ENCODE results near the gene FLG. TPM values are rescaled to one million over a fixed set of nuclear protein-coding genes. Genes with fewer than 3 reads are reported as not detected.
"Not testable (repeated sequence)": the region's sequence is repeated elsewhere in the genome, so short reads cannot be mapped to it uniquely, and the experiment has no call there.

Gene FLG
- total and polyA plus RNA-seq, 2 donors (not counting 1 experiment from before 2014, with no cell fraction given) = not detected

GRCh38 chr1:152309955-152310354, 15.1 kb downstream of the FLG start:
- no peaks in the 10 kb centered on the region for H3K9me3 ChIP-seq (ENCODE audit: control insufficient read depth, insufficient read depth, low read depth, low read length)

GRCh38 chr1:152309320-152309901, 15.6 kb downstream of the FLG start:
- not testable (repeated sequence) for H3K4me1 ChIP-seq (ENCODE audit: control insufficient read depth, extremely low read depth, insufficient read depth, low read length); H2AFZ ChIP-seq (ENCODE audit: low read length); H3K4me3 ChIP-seq (replicated peaks in 1 of 4; ENCODE audit: control extremely low read depth in 1 of 4, insufficient read depth in 1 of 4, low read depth in 3 of 4, low read length in 4 of 4); DNase-seq (ENCODE audit: low read depth in 2 of 2); H3K9ac ChIP-seq (ENCODE audit: insufficient read depth, low read length); H3K27ac ChIP-seq (ENCODE audit: insufficient read depth, low read length); H3K9me3 ChIP-seq (ENCODE audit: control insufficient read depth, insufficient read depth, low read depth, low read length); H3K79me2 ChIP-seq (ENCODE audit: control insufficient read depth, insufficient read depth, low read length); H3K4me2 ChIP-seq (ENCODE audit: extremely low read depth, insufficient read depth, low read length); H3K36me3 ChIP-seq (ENCODE audit: control insufficient read depth, insufficient read depth, low read length); H3K27me3 ChIP-seq (ENCODE audit: control insufficient read depth, insufficient read depth, low read length); H4K20me1 ChIP-seq (ENCODE audit: control insufficient read depth, extremely low read depth, insufficient read depth, low read length)

More at GRCh38 chr1:152309955-152310354, 15.1 kb downstream of the FLG start:
- no peak overlapping the region for H2AFZ ChIP-seq (ENCODE audit: low read length)
- no peaks in the 10 kb centered on the region for H3K36me3 ChIP-seq (ENCODE audit: control insufficient read depth, insufficient read depth, low read length)
- no peaks in the 10 kb centered on the region for H4K20me1 ChIP-seq (ENCODE audit: control insufficient read depth, extremely low read depth, insufficient read depth, low read length)
- no peaks in the 10 kb centered on the region for H3K4me1 ChIP-seq (ENCODE audit: control insufficient read depth, extremely low read depth, insufficient read depth, low read length)
- H3K4me2 ChIP-seq (ENCODE audit: extremely low read depth, insufficient read depth, low read length) = no peak overlapping the region
- no peak overlapping the region for H3K9ac ChIP-seq (ENCODE audit: insufficient read depth, low read length)
- DNase-seq (ENCODE audit: low read depth in 2 of 2) = no peak
- no peak overlapping the region for H3K27ac ChIP-seq (ENCODE audit: insufficient read depth, low read length)
- no peak for TF ChIP-seq CTCF (conservative IDR thresholded peaks at IDR 0.05 in 1 of 2, IDR thresholded peaks at IDR 0.05 in 1 of 2; ENCODE audit: low read depth in 1 of 2, low read length in 2 of 2)
- TF ChIP-seq EZH2 (IDR thresholded peaks at IDR 0.05; ENCODE audit: low read length, missing control alignments) = no peak
- no peak overlapping the region for H3K4me3 ChIP-seq (replicated peaks in 1 of 4; ENCODE audit: control extremely low read depth in 1 of 4, insufficient read depth in 1 of 4, low read depth in 3 of 4, low read length in 4 of 4)
- no peaks in the 10 kb centered on the region for H3K27me3 ChIP-seq (ENCODE audit: control insufficient read depth, insufficient read depth, low read length)
- H3K79me2 ChIP-seq (ENCODE audit: control insufficient read depth, insufficient read depth, low read length) = no peaks in the 10 kb centered on the region

- H3K9ac ChIP-seq (ENCODE audit: insufficient read depth, low read length); H3K27ac ChIP-seq (ENCODE audit: insufficient read depth, low read length); H2AFZ ChIP-seq (ENCODE audit: low read length); H3K27me3 ChIP-seq (ENCODE audit: control insufficient read depth, insufficient read depth, low read length); H3K4me1 ChIP-seq (ENCODE audit: control insufficient read depth, extremely low read depth, insufficient read depth, low read length); H3K9me3 ChIP-seq (ENCODE audit: control insufficient read depth, insufficient read depth, low read depth, low read length); H3K4me2 ChIP-seq (ENCODE audit: extremely low read depth, insufficient read depth, low read length); H3K4me3 ChIP-seq (replicated peaks in 1 of 4; ENCODE audit: control extremely low read depth in 1 of 4, insufficient read depth in 1 of 4, low read depth in 3 of 4, low read length in 4 of 4); H3K79me2 ChIP-seq (ENCODE audit: control insufficient read depth, insufficient read depth, low read length); DNase-seq (ENCODE audit: low read depth in 2 of 2); H4K20me1 ChIP-seq (ENCODE audit: control insufficient read depth, extremely low read depth, insufficient read depth, low read length); H3K36me3 ChIP-seq (ENCODE audit: control insufficient read depth, insufficient read depth, low read length): not testable (repeated sequence)
Observed at GRCh38 chr1:152308758-152309157, 16.3 kb downstream of the FLG start.

GRCh38 chr1:152307970-152308369, 17.1 kb downstream of the FLG start:
- not testable (repeated sequence) for H4K20me1 ChIP-seq (ENCODE audit: control insufficient read depth, extremely low read depth, insufficient read depth, low read length); H3K36me3 ChIP-seq (ENCODE audit: control insufficient read depth, insufficient read depth, low read length); H3K4me3 ChIP-seq (replicated peaks in 1 of 4; ENCODE audit: control extremely low read depth in 1 of 4, insufficient read depth in 1 of 4, low read depth in 3 of 4, low read length in 4 of 4); H3K27ac ChIP-seq (ENCODE audit: insufficient read depth, low read length); H3K9ac ChIP-seq (ENCODE audit: insufficient read depth, low read length); H3K79me2 ChIP-seq (ENCODE audit: control insufficient read depth, insufficient read depth, low read length); H3K4me2 ChIP-seq (ENCODE audit: extremely low read depth, insufficient read depth, low read length); H3K9me3 ChIP-seq (ENCODE audit: control insufficient read depth, insufficient read depth, low read depth, low read length); H2AFZ ChIP-seq (ENCODE audit: low read length); H3K27me3 ChIP-seq (ENCODE audit: control insufficient read depth, insufficient read depth, low read length); DNase-seq (ENCODE audit: low read depth in 2 of 2); H3K4me1 ChIP-seq (ENCODE audit: control insufficient read depth, extremely low read depth, insufficient read depth, low read length)

GRCh38 chr1:152306123-152306522, 18.9 kb downstream of the FLG start:
- H3K9me3 ChIP-seq (ENCODE audit: control insufficient read depth, insufficient read depth, low read depth, low read length); H3K4me3 ChIP-seq (replicated peaks in 1 of 4; ENCODE audit: control extremely low read depth in 1 of 4, insufficient read depth in 1 of 4, low read depth in 3 of 4, low read length in 4 of 4); H4K20me1 ChIP-seq (ENCODE audit: control insufficient read depth, extremely low read depth, insufficient read depth, low read length); H3K9ac ChIP-seq (ENCODE audit: insufficient read depth, low read length); H3K4me1 ChIP-seq (ENCODE audit: control insufficient read depth, extremely low read depth, insufficient read depth, low read length); H3K27me3 ChIP-seq (ENCODE audit: control insufficient read depth, insufficient read depth, low read length); H3K79me2 ChIP-seq (ENCODE audit: control insufficient read depth, insufficient read depth, low read length); H3K27ac ChIP-seq (ENCODE audit: insufficient read depth, low read length); H3K36me3 ChIP-seq (ENCODE audit: control insufficient read depth, insufficient read depth, low read length); H3K4me2 ChIP-seq (ENCODE audit: extremely low read depth, insufficient read depth, low read length); H2AFZ ChIP-seq (ENCODE audit: low read length); DNase-seq (ENCODE audit: low read depth in 2 of 2): not testable (repeated sequence)

- not testable (repeated sequence) for H3K27ac ChIP-seq (ENCODE audit: insufficient read depth, low read length); H4K20me1 ChIP-seq (ENCODE audit: control insufficient read depth, extremely low read depth, insufficient read depth, low read length); H3K27me3 ChIP-seq (ENCODE audit: control insufficient read depth, insufficient read depth, low read length); H3K4me2 ChIP-seq (ENCODE audit: extremely low read depth, insufficient read depth, low read length); H3K79me2 ChIP-seq (ENCODE audit: control insufficient read depth, insufficient read depth, low read length); H3K4me1 ChIP-seq (ENCODE audit: control insufficient read depth, extremely low read depth, insufficient read depth, low read length); H3K9ac ChIP-seq (ENCODE audit: insufficient read depth, low read length); H3K36me3 ChIP-seq (ENCODE audit: control insufficient read depth, insufficient read depth, low read length); H3K9me3 ChIP-seq (ENCODE audit: control insufficient read depth, insufficient read depth, low read depth, low read length); DNase-seq (ENCODE audit: low read depth in 2 of 2); H3K4me3 ChIP-seq (replicated peaks in 1 of 4; ENCODE audit: control extremely low read depth in 1 of 4, insufficient read depth in 1 of 4, low read depth in 3 of 4, low read length in 4 of 4); H2AFZ ChIP-seq (ENCODE audit: low read length)
Observed at GRCh38 chr1:152304773-152305172, 20.3 kb downstream of the FLG start.

Measured in fibroblast of lung (primary cell).